ENCODE data around the gene INSIG1. TPM values are rescaled to one million over a fixed set of nuclear protein-coding genes. Genes with fewer than 3 reads are reported as not detected.
A peak's percentile ranks its signal among the peaks of the same experiment; 100 is the strongest.

The INSIG1 gene
- total and polyA plus RNA-seq, 5 donors = 14.1 to 21.5 (median 16.5) TPM

GRCh38 chr7:155257482-155258225, 40.0 kb upstream of the INSIG1 start:
- 47% methylated on average over 30 of the region's 30 CpGs for WGBS
- intact Hi-C loops (cut with DNase I) = no loop called here

GRCh38 chr7:155258226-155258560, 39.5 kb upstream of the INSIG1 start:
- 18% methylated on average over 3 of the region's 3 CpGs for WGBS
- H3K9me3 ChIP-seq (ENCODE audit: control insufficient read depth, low read length) = no peaks in the 10 kb centered on the region
- intact Hi-C loops (cut with DNase I) = no loop called here
- no peaks in the 10 kb centered on the region for H3K27me3 ChIP-seq (ENCODE audit: control insufficient read depth, insufficient read depth)
- H3K27ac ChIP-seq (ENCODE audit: low read length) = peak overlapping the region; percentile 85
- peak; percentile 75 to 77 for ATAC-seq
- peak in 1 of 3 donors; percentile 61 for DNase-seq
- H3K4me3 ChIP-seq (ENCODE audit: low read length) = no peak overlapping the region
- peaks cover 7% of the 10 kb centered on the region for H3K4me1 ChIP-seq (ENCODE audit: control insufficient read depth, insufficient read depth, low read length)

More at GRCh38 chr7:155257482-155258225, 40.0 kb upstream of the INSIG1 start:
- DNase-seq = peak; percentile 88 to 91 (median 90)
- ATAC-seq = peak; percentile 94
- Histone ChIP-seq H3K9me3 (ENCODE audit: control insufficient read depth, low read length) (no peaks in the 10 kb centered on the region), H3K27ac (ENCODE audit: low read length) (peak overlapping the region; percentile 85), H3K4me3 (ENCODE audit: low read length) (no peak overlapping the region), H3K27me3 (ENCODE audit: control insufficient read depth, insufficient read depth) (no peaks in the 10 kb centered on the region), H3K4me1 (ENCODE audit: control insufficient read depth, insufficient read depth, low read length) (peaks cover 7% of the 10 kb centered on the region)

- WGBS = 79% methylated on average over 13 of the region's 13 CpGs
- no peaks in the 10 kb centered on the region for H3K9me3 ChIP-seq (ENCODE audit: control insufficient read depth, low read length)
- H3K27ac ChIP-seq (ENCODE audit: low read length) = no peak overlapping the region
- no peak overlapping the region for H3K4me3 ChIP-seq (ENCODE audit: low read length)
- peaks cover 7% of the 10 kb centered on the region for H3K4me1 ChIP-seq (ENCODE audit: control insufficient read depth, insufficient read depth, low read length)
- intact Hi-C loops (cut with DNase I) = no loop called here
- ATAC-seq = no peak
- H3K27me3 ChIP-seq (ENCODE audit: control insufficient read depth, insufficient read depth) = no peaks in the 10 kb centered on the region
- DNase-seq = no peak
Observed at GRCh38 chr7:155259866-155260497, 37.7 kb upstream of the INSIG1 start.

- no peaks in the 10 kb centered on the region for H3K27me3 ChIP-seq (ENCODE audit: control insufficient read depth, insufficient read depth)
- no peaks in the 10 kb centered on the region for H3K9me3 ChIP-seq (ENCODE audit: control insufficient read depth, low read length)
- H3K27ac ChIP-seq (ENCODE audit: low read length) = no peak overlapping the region
- 77% methylated on average over 13 of the region's 13 CpGs for WGBS
- DNase-seq = no peak
- intact Hi-C loops (cut with DNase I) = no loop called here
- H3K4me3 ChIP-seq (ENCODE audit: low read length) = no peak overlapping the region
- peaks cover 7% of the 10 kb centered on the region for H3K4me1 ChIP-seq (ENCODE audit: control insufficient read depth, insufficient read depth, low read length)
- no peak for ATAC-seq
Observed at GRCh38 chr7:155260498-155260872, 37.2 kb upstream of the INSIG1 start.

GRCh38 chr7:155261031-155261985, 36.4 kb upstream of the INSIG1 start:
- WGBS = 88% methylated on average over 21 of the region's 21 CpGs
- Histone ChIP-seq H3K4me3 (ENCODE audit: low read length) (no peak overlapping the region), H3K9me3 (ENCODE audit: control insufficient read depth, low read length) (no peaks in the 10 kb centered on the region), H3K4me1 (ENCODE audit: control insufficient read depth, insufficient read depth, low read length) (peaks cover 5% of the 10 kb centered on the region), H3K27me3 (ENCODE audit: control insufficient read depth, insufficient read depth) (no peaks in the 10 kb centered on the region), H3K27ac (ENCODE audit: low read length) (no peak overlapping the region)
- DNase-seq (no peak), ATAC-seq (no peak)
- intact Hi-C loops (cut with DNase I) = no loop called here

GRCh38 chr7:155262031-155262430, 35.6 kb upstream of the INSIG1 start:
- ATAC-seq (no peak), DNase-seq (no peak)
- Histone ChIP-seq H3K4me1 (ENCODE audit: control insufficient read depth, insufficient read depth, low read length) (peaks cover 3% of the 10 kb centered on the region), H3K27ac (ENCODE audit: low read length) (no peak overlapping the region), H3K27me3 (ENCODE audit: control insufficient read depth, insufficient read depth) (no peaks in the 10 kb centered on the region), H3K4me3 (ENCODE audit: low read length) (no peak overlapping the region), H3K9me3 (ENCODE audit: control insufficient read depth, low read length) (no peaks in the 10 kb centered on the region)
- WGBS = 70% methylated on average over 12 of the region's 12 CpGs
- intact Hi-C loops (cut with DNase I) = no loop called here

- H3K4me3 ChIP-seq (ENCODE audit: low read length) = no peak overlapping the region
- intact Hi-C loops (cut with DNase I) = no loop called here
- no peak for ATAC-seq
- peaks cover 1% of the 10 kb centered on the region for H3K4me1 ChIP-seq (ENCODE audit: control insufficient read depth, insufficient read depth, low read length)
- WGBS = 84% methylated on average over 14 of the region's 14 CpGs
- H3K27me3 ChIP-seq (ENCODE audit: control insufficient read depth, insufficient read depth) = no peaks in the 10 kb centered on the region
- no peaks in the 10 kb centered on the region for H3K9me3 ChIP-seq (ENCODE audit: control insufficient read depth, low read length)
- H3K27ac ChIP-seq (ENCODE audit: low read length) = no peak overlapping the region
- no peak for DNase-seq
Observed at GRCh38 chr7:155263051-155263450, 34.6 kb upstream of the INSIG1 start.

- ATAC-seq (no peak), DNase-seq (no peak)
- Histone ChIP-seq H3K4me3 (ENCODE audit: low read length) (no peak overlapping the region), H3K4me1 (ENCODE audit: control insufficient read depth, insufficient read depth, low read length) (no peaks in the 10 kb centered on the region), H3K27ac (ENCODE audit: low read length) (no peak overlapping the region), H3K27me3 (ENCODE audit: control insufficient read depth, insufficient read depth) (no peaks in the 10 kb centered on the region), H3K9me3 (ENCODE audit: control insufficient read depth, low read length) (no peaks in the 10 kb centered on the region)
- WGBS = 83% methylated on average over 12 of the region's 12 CpGs
- intact Hi-C loops (cut with DNase I) = no loop called here
Observed at GRCh38 chr7:155263581-155264143, 34.0 kb upstream of the INSIG1 start.

- ATAC-seq = no peak
- intact Hi-C loops (cut with DNase I) = no loop called here
Observed at GRCh38 chr7:155265144-155265543, 32.5 kb upstream of the INSIG1 start.

GRCh38 chr7:155265961-155266360, 31.7 kb upstream of the INSIG1 start:
- no peaks in the 10 kb centered on the region for H3K27me3 ChIP-seq (ENCODE audit: control insufficient read depth, insufficient read depth)
- intact Hi-C loops (cut with DNase I) = no loop called here
- H3K27ac ChIP-seq (ENCODE audit: low read length) = no peak overlapping the region
- H3K4me1 ChIP-seq (ENCODE audit: control insufficient read depth, insufficient read depth, low read length) = no peaks in the 10 kb centered on the region
- H3K4me3 ChIP-seq (ENCODE audit: low read length) = no peak overlapping the region
- no peaks in the 10 kb centered on the region for H3K9me3 ChIP-seq (ENCODE audit: control insufficient read depth, low read length)
- DNase-seq = no peak
- 71% methylated on average over 7 of the region's 7 CpGs for WGBS
- ATAC-seq = no peak

More at GRCh38 chr7:155265144-155265543, 32.5 kb upstream of the INSIG1 start:
- H3K4me1 ChIP-seq (ENCODE audit: control insufficient read depth, insufficient read depth, low read length) = no peaks in the 10 kb centered on the region
- H3K27ac ChIP-seq (ENCODE audit: low read length) = no peak overlapping the region
- no peaks in the 10 kb centered on the region for H3K9me3 ChIP-seq (ENCODE audit: control insufficient read depth, low read length)
- no peak for DNase-seq
- 80% methylated on average over 7 of the region's 7 CpGs for WGBS
- no peaks in the 10 kb centered on the region for H3K27me3 ChIP-seq (ENCODE audit: control insufficient read depth, insufficient read depth)
- H3K4me3 ChIP-seq (ENCODE audit: low read length) = no peak overlapping the region

Measured in right cardiac atrium (tissue), 5 donors.